ENCODE results near the gene SLC33A1.

GRCh38 chr3:155884292-155884691 is 30.1 kb upstream of the SLC33A1 start:
- TF ChIP-seq, protein P1, sequence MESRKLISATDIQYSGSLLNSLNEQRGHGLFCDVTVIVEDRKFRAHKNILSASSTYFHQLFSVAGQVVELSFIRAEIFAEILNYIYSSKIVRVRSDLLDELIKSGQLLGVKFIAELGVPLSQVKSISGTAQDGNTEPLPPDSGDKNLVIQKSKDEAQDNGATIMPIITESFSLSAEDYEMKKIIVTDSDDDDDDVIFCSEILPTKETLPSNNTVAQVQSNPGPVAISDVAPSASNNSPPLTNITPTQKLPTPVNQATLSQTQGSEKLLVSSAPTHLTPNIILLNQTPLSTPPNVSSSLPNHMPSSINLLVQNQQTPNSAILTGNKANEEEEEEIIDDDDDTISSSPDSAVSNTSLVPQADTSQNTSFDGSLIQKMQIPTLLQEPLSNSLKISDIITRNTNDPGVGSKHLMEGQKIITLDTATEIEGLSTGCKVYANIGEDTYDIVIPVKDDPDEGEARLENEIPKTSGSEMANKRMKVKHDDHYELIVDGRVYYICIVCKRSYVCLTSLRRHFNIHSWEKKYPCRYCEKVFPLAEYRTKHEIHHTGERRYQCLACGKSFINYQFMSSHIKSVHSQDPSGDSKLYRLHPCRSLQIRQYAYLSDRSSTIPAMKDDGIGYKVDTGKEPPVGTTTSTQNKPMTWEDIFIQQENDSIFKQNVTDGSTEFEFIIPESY (CRISPR knock-in tag; IDR thresholded peaks at IDR 0.05) = no peak
- no peak for TF ChIP-seq POLR2AphosphoS2 (IDR thresholded peaks at IDR 0.05; ENCODE audit: low read depth, low read length)
- no peak for TF ChIP-seq MBD4 (IDR thresholded peaks at IDR 0.05; ENCODE audit: borderline replicate concordance, low read length)
- no peak for TF ChIP-seq ZBTB7A (CRISPR knock-in tag; IDR thresholded peaks at IDR 0.05)
- TF ChIP-seq PPARG (CRISPR knock-in tag; conservative IDR thresholded peaks at IDR 0.05) = no peak
